Gastroesophageal sphincter (tissue), 4 donors: ENCODE measurements around the gene KIFAP3. TPM values are rescaled to one million over a fixed set of nuclear protein-coding genes. Genes with fewer than 3 reads are reported as not detected.

ENCODE experiments used
- ATAC-seq: fragments of 150-250 bp; one replicate; pipeline ENCODE4 v1.9.1; 2016; ENCODE audit warnings: mild to moderate bottlenecking, moderate library complexity
- H3K27ac ChIP-seq, 4 donors: fragments of 200-600 bp; sonication (generic) in 3 of 4; 1 replicate in 3 of 4; 2 replicates in 1 of 4; pipeline ENCODE4 v1.5.1; 2016 to 2019
- H3K27me3 ChIP-seq: fragments of 200-600 bp; sonication (generic); one replicate; pipeline ENCODE4 v1.5.1; 2019
- H3K36me3 ChIP-seq, 2 donors: fragments of 200-600 bp; sonication (generic); one replicate each; pipeline ENCODE4 v1.5.1; 2019; ENCODE audit warnings: control low read depth in 1 of 2
- H3K4me1 ChIP-seq, 3 donors: fragments of 200-600 bp; sonication (generic); 1 replicate in 2 of 3; 2 replicates in 1 of 3; pipeline ENCODE4 v1.5.1; 2016 to 2019; ENCODE audit warnings: control low read depth in 2 of 3
- H3K4me3 ChIP-seq, 2 donors: fragments of 200-600 bp; sonication (generic); one replicate each; pipeline ENCODE4 v1.5.1; 2019; ENCODE audit warnings: mild to moderate bottlenecking in 1 of 2, moderate library complexity in 1 of 2
- H3K9me3 ChIP-seq, 3 donors: fragments of 200-600 bp; sonication (generic); one replicate each; pipeline ENCODE4 v1.5.1; 2017 to 2019; ENCODE audit warnings: control low read depth in 2 of 3
- EP300 ChIP-seq: sonication (generic); formaldehyde crosslinking; IDR thresholded peaks from one replicate; pipeline ENCODE4 v1.6.1; 2017; ENCODE audit warnings: antibody characterized with exemption, mild to moderate bottlenecking
- POLR2A ChIP-seq, 2 donors: fragments of 450-650 bp; IDR thresholded peaks; one replicate each; pipeline ENCODE4 v1.6.1; 2017; ENCODE audit warnings: antibody characterized with exemption in 2 of 2, mild to moderate bottlenecking in 2 of 2, moderate library complexity in 1 of 2
- POLR2AphosphoS5 ChIP-seq: sonication (generic); formaldehyde crosslinking; IDR thresholded peaks from one replicate; pipeline ENCODE4 v1.6.1; 2017; ENCODE audit warnings: antibody characterized with exemption
- WGBS, 2 donors: methylation state at CpG; one replicate each; pipeline ENCODE4 v1.1.5; 2018; ENCODE audit warnings: low coverage in 1 of 2; 5-methylcytosine and 5-hydroxymethylcytosine counted together
- total RNA-seq, 4 donors: library from RNA; depleted of rRNA; stranded (reverse); fragments of >200 nt; gene quantifications; one replicate each; pipeline ENCODE4 v1.1.0, GENCODE V29; 2016
- TF ChIP-seq, protein P1 (sequence below), 4 experiments: fragments of 200-600 bp in 2 of 4; fragments of 450-650 bp in 2 of 4; sonication (generic) in 1 of 4; IDR thresholded peaks; one replicate each; pipeline ENCODE4 v1.5.1; 2017 to 2019; ENCODE audit warnings: antibody characterized with exemption in 4 of 4, mild to moderate bottlenecking in 2 of 4, moderate library complexity in 2 of 4

The KIFAP3 gene
- total RNA-seq, 4 donors from 2014 or later, result 25.5 to 42.9 (median 36.6) TPM

DNA sequence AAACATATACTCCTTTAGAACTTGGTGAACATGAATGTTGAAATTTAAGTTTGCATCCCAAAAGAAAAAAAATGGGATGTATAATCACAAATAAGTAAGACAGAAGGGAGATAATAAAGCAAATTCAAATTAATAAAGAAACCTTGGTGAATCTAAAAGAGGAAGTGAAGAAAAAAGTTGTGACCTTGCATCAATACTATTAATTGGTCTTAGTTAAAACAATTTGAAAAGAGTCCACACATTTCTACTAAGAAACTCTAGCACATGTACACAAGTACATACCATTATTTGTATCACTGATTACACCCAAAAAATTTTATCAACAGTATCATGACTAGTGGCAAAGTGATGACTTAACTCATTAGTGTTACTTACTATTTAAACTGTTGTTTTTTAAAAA is 100.4 kb downstream of the KIFAP3 start:
- Histone ChIP-seq H3K27ac (no peak overlapping the region), H3K4me1 (no peaks in the 10 kb centered on the region), H3K27me3 (no peaks in the 10 kb centered on the region), H3K36me3 (peaks cover 0 to 28% of the 10 kb centered on the region in 2 donors), H3K9me3 (no peaks in the 10 kb centered on the region), H3K4me3 (no peak overlapping the region)
- no peak for ATAC-seq
- TF ChIP-seq, protein P1, sequence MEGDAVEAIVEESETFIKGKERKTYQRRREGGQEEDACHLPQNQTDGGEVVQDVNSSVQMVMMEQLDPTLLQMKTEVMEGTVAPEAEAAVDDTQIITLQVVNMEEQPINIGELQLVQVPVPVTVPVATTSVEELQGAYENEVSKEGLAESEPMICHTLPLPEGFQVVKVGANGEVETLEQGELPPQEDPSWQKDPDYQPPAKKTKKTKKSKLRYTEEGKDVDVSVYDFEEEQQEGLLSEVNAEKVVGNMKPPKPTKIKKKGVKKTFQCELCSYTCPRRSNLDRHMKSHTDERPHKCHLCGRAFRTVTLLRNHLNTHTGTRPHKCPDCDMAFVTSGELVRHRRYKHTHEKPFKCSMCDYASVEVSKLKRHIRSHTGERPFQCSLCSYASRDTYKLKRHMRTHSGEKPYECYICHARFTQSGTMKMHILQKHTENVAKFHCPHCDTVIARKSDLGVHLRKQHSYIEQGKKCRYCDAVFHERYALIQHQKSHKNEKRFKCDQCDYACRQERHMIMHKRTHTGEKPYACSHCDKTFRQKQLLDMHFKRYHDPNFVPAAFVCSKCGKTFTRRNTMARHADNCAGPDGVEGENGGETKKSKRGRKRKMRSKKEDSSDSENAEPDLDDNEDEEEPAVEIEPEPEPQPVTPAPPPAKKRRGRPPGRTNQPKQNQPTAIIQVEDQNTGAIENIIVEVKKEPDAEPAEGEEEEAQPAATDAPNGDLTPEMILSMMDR (IDR thresholded peaks at IDR 0.05), result no peak
- TF ChIP-seq POLR2AphosphoS5 (no peak), POLR2A (IDR thresholded peaks at IDR 0.05) (no peak)

DNA sequence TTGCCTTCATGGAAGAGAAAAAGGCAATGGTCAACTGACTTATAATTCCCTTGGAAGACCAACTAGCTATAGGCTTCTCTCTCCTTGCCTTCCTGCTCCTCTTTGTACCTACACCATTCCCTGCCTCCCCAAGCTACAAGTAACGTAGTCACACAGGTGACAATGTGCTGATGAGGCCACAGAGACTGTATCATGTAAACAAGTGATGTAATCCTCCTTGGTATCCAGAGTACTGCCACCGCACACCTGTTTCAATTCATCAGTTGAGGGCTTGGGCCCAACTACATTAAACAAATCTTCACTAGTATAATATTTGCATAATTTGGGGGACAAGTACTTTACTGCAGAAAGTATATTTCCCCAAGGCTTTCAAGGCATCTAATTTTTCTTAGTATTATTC is 104.4 kb downstream of the KIFAP3 start:
- ATAC-seq, result no peak
- WGBS, 2 donors, result 76 to 94% methylated on average over 2 of the region's 2 CpGs
- TF ChIP-seq, protein P1 (IDR thresholded peaks at IDR 0.05), result no peak
- no peak for TF ChIP-seq EP300
- TF ChIP-seq POLR2A (IDR thresholded peaks at IDR 0.05), result no peak
- no peak for TF ChIP-seq POLR2AphosphoS5
- H3K4me3 ChIP-seq, result no peak overlapping the region
- no peaks in the 10 kb centered on the region for H3K9me3 ChIP-seq
- H3K36me3 ChIP-seq, result peaks cover 0 to 3% of the 10 kb centered on the region in 2 donors
- H3K27me3 ChIP-seq, result no peaks in the 10 kb centered on the region
- H3K27ac ChIP-seq, result no peak overlapping the region
- no peaks in the 10 kb centered on the region for H3K4me1 ChIP-seq

DNA sequence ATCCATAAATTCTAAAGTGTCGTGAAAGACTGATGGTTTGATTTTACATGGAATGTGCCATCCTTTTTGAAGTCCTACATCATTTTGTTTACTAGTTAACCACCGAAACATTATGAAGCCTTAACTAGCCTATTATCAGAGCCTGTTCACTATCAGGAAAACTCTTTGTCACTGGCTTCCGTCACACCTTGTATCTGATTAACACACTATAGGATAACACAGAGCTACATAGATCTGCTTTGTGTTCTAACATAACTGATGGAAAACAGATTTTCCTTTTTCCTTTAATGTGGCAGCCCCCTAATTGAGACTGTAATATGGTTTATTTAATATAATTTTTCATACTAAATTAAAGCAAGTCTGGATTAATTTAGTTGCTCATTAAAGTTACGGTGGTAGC is 106.3 kb downstream of the KIFAP3 start:
- WGBS, 2 donors, result 70 to 95% methylated on average over 2 to 4 of the region's 4 CpGs

DNA sequence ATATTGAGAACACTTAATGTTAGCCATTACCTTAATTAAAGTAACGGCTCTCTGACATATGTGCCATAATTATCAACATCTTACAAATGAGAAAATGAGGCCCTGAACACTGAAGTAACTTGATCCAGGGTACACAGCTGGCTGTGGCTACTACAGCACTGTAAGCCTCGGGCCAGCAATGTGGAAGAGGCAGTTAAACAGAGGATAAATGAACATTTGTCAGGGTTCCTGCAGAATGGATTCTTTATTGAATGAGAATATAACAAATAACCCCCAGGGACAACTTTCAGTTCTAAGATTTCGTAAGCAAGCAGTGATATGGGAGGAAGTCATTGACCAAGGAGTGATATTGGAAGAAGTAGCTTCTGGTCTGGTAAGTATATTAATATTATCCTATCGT is 110.3 kb downstream of the KIFAP3 start:
- no peaks in the 10 kb centered on the region for H3K9me3 ChIP-seq
- H3K27me3 ChIP-seq, result no peaks in the 10 kb centered on the region
- H3K36me3 ChIP-seq, result peaks cover 0 to 8% of the 10 kb centered on the region in 2 donors
- ATAC-seq, result no peak
- TF ChIP-seq POLR2A (IDR thresholded peaks at IDR 0.05) (no peak), POLR2AphosphoS5 (no peak), EP300 (no peak)
- TF ChIP-seq, protein P1 (IDR thresholded peaks at IDR 0.05), result no peak
- H3K4me1 ChIP-seq, result no peaks in the 10 kb centered on the region
- no peak overlapping the region for H3K27ac ChIP-seq
- WGBS, 2 donors, result 81 to 91% methylated on average over 4 of the region's 4 CpGs
- H3K4me3 ChIP-seq, result no peak overlapping the region

More for the DNA sequence above, 106.3 kb downstream of the KIFAP3 start:
- no peaks in the 10 kb centered on the region for H3K27me3 ChIP-seq
- no peak for ATAC-seq
- peaks cover 0 to 7% of the 10 kb centered on the region in 2 donors for H3K36me3 ChIP-seq
- H3K27ac ChIP-seq, result no peak overlapping the region
- H3K9me3 ChIP-seq, result no peaks in the 10 kb centered on the region
- H3K4me1 ChIP-seq, result no peaks in the 10 kb centered on the region
- H3K4me3 ChIP-seq, result no peak overlapping the region
- no peak for TF ChIP-seq EP300
- no peak for TF ChIP-seq POLR2A (IDR thresholded peaks at IDR 0.05)

DNA sequence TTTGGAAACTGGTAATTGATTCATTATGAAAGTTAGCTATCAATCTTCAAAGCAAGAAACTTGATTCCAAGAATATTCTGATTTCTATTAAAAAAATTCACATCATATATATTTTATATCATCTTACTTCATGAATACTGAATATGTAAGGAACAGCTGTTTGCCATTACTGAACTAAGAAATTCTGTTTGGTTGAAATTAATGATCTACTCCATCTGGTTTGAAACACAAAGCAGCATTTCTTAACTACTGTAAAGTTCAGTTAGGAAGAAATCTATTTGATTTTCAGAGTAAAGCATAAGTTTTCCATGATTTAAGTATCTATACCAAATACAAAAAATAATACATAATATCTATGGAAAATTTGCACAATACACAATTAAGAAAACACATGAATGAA is 114.8 kb downstream of the KIFAP3 start:
- H3K36me3 ChIP-seq, result peaks cover 0 to 8% of the 10 kb centered on the region in 2 donors
- no peaks in the 10 kb centered on the region for H3K9me3 ChIP-seq
- no peak overlapping the region for H3K27ac ChIP-seq
- H3K27me3 ChIP-seq, result no peaks in the 10 kb centered on the region
- TF ChIP-seq POLR2A (IDR thresholded peaks at IDR 0.05) (no peak), POLR2AphosphoS5 (no peak), EP300 (no peak)
- TF ChIP-seq, protein P1 (IDR thresholded peaks at IDR 0.05), result no peak
- H3K4me3 ChIP-seq, result no peak overlapping the region
- no peaks in the 10 kb centered on the region for H3K4me1 ChIP-seq
- no peak for ATAC-seq

DNA sequence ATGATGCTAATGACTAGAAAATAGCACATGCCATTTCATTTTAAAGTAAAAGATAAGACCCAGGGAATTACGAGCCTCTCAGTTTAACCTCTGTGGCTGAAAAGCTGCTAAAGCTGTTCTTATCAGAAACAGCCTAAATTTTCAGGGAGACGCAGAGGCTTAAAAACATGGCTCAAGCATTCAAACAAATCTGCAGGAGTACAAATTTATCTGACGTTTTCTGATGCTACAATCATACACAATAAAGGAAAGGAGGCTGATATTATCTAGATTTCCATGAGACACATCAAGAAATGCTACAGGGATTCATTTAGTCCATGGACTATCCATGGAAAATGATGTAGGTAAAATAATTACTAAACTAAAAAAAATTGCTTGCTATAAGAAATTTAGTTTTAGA is 115.5 kb downstream of the KIFAP3 start:
- Histone ChIP-seq H3K36me3 (peaks cover 0 to 13% of the 10 kb centered on the region in 2 donors), H3K4me3 (no peak overlapping the region), H3K27me3 (no peaks in the 10 kb centered on the region), H3K27ac (no peak overlapping the region), H3K9me3 (no peaks in the 10 kb centered on the region), H3K4me1 (no peaks in the 10 kb centered on the region)
- no peak for ATAC-seq
- TF ChIP-seq EP300, result no peak
- TF ChIP-seq, protein P1 (IDR thresholded peaks at IDR 0.05), result no peak
- no peak for TF ChIP-seq POLR2A (IDR thresholded peaks at IDR 0.05)
- no peak for TF ChIP-seq POLR2AphosphoS5
- 80 to 91% methylated on average over 3 of the region's 3 CpGs for WGBS, 2 donors
